Aorta (tissue), 5 donors: ENCODE data around the gene NOX3. TPM values are rescaled to one million over a fixed set of nuclear protein-coding genes. Genes with fewer than 3 reads are reported as not detected.

Experiments
- ATAC-seq: fragments of 200-7000 bp; cut with Tn5 transposase; one replicate; pipeline ENCODE4 v1.9.1; 2022; ENCODE audit warnings: moderate library complexity; ENCODE audit not compliant: low FRiP score
- DNase-seq, 2 donors: peaks; one replicate each; pipeline ENCODE4 v3.0.0-alpha.2; 2020
- H3K27ac ChIP-seq, 2 donors: one replicate each; pipeline ENCODE4 v1.5.1; 2013; ENCODE audit warnings: low read length in 2 of 2, mild to moderate bottlenecking in 2 of 2, moderate library complexity in 2 of 2, control low read depth in 1 of 2, inconsistent platforms in 1 of 2, low read depth in 1 of 2
- H3K27me3 ChIP-seq, 2 donors: one replicate each; pipeline ENCODE4 v1.6.1; 2013; ENCODE audit warnings: control low read depth in 1 of 2, low read length in 1 of 2, mild to moderate bottlenecking in 1 of 2, moderate library complexity in 1 of 2; ENCODE audit not compliant: insufficient read depth in 2 of 2, control insufficient read depth in 1 of 2
- H3K36me3 ChIP-seq, 2 donors: one replicate each; pipeline ENCODE4 v1.6.1; 2013; ENCODE audit warnings: control low read depth in 1 of 2, low read length in 1 of 2, mild to moderate bottlenecking in 1 of 2; ENCODE audit not compliant: insufficient read depth in 2 of 2, control insufficient read depth in 1 of 2
- H3K4me1 ChIP-seq, 2 donors: one replicate each; pipeline ENCODE4 v1.6.1; 2013; ENCODE audit warnings: low read length in 2 of 2, control low read depth in 1 of 2, mild to moderate bottlenecking in 1 of 2, moderate library complexity in 1 of 2; ENCODE audit not compliant: insufficient read depth in 2 of 2, control insufficient read depth in 1 of 2
- H3K4me3 ChIP-seq, 2 donors: one replicate each; pipeline ENCODE4 v1.5.1; 2013; ENCODE audit warnings: low read length in 2 of 2, control low read depth in 1 of 2, mild to moderate bottlenecking in 1 of 2
- H3K9me3 ChIP-seq: one replicate; pipeline ENCODE4 v1.6.1; 2013; ENCODE audit warnings: mild to moderate bottlenecking, low read length; ENCODE audit not compliant: control insufficient read depth
- WGBS, 2 donors: extraction: QIAGEN DNeasy Blood & Tissue Kit; methylation state at CpG; one replicate each; pipeline ENCODE4 v1.1.7; 2013; 5-methylcytosine and 5-hydroxymethylcytosine counted together
- intact Hi-C, 2 donors: fragments of 100-400 bp; cut with DNase I; formaldehyde crosslinking; loops; one replicate each; pipeline versions ENCODE4 v1.14.2 to v1.15.0; 2022
- polyA plus RNA-seq, 2 donors: library from polyadenylated mRNA; stranded (reverse); fragments of 200-250 nt; gene quantifications; one replicate each; pipeline ENCODE4 v1.2.3, GENCODE V29; 2013
- total RNA-seq, 2 donors: library from RNA; stranded (reverse); fragmentation: NEBNext Ultra II Directional; extraction: Animal tissue kit (Norgen Biotek cat#: 25700); gene quantifications; one replicate each; pipeline ENCODE4 v1.2.1, GENCODE V29; 2021
- donor health status: healthy with polysubstance abuse.
- donor health status: Bipolar disorder and iron deficiency.
- donor health status: DM: no; HTN: no; CAD: no.
- donor health status: DM: no; HTN: no; CAD: no.
- donor health status: DM: yes; HTN: yes; CAD: no.

Gene NOX3
- total and polyA plus RNA-seq, 4 donors = not detected

DNA sequence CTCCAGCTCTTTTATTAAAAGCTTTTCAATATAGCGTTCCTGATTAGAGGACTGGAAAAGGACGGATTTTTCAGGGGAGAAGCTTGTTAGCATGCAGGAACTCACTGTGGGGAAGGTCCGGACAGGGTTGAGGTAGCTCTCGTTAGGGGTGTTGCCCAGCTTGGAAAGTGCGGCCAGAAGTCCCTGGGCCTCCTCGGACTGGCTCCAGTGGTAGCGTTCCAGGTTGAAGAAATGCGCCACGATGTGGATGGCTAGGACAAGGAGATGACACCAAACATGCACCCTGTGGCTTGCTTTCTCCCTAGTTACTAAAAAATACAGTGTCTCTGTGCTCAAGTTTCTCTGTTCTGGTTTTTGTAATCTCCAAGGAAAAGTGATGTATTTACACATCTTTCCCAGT lies 12.5 kb downstream of the NOX3 start:
- ATAC-seq (no peak), DNase-seq (no peak)
- Histone ChIP-seq H3K4me1 (no peaks in the 10 kb centered on the region), H3K36me3 (no peaks in the 10 kb centered on the region), H3K9me3 (no peaks in the 10 kb centered on the region), H3K4me3 (no peak overlapping the region), H3K27ac (no peak overlapping the region), H3K27me3 (no peaks in the 10 kb centered on the region)
- intact Hi-C loops = no loop called here
- WGBS, 2 donors = 82 to 88% methylated on average over 9 of the region's 9 CpGs

DNA sequence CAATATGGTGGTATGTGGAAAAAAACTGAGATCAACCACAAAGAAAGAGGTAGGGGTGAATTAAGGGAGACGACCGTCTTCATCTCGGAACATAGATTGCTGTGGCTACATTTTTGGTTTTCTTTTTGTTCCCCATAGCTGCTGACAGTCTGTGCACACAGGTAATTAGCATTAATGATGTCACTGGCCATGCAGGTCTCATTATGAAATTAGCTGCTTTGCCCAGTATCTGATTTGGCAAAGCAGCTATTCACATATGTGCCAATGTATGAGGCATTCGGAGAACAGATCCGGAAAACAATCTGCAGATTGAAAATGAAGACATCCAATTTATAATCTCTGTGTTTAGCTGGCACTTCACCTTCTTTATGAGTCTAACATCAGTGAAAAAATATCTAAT lies 13.1 kb downstream of the NOX3 start:
- intact Hi-C loops = no loop called here
- H3K36me3 ChIP-seq = no peaks in the 10 kb centered on the region
- no peaks in the 10 kb centered on the region for H3K9me3 ChIP-seq
- ATAC-seq = no peak
- no peak overlapping the region for H3K4me3 ChIP-seq
- 84 to 88% methylated on average over 5 of the region's 5 CpGs for WGBS, 2 donors
- H3K27ac ChIP-seq = no peak overlapping the region
- no peaks in the 10 kb centered on the region for H3K4me1 ChIP-seq
- H3K27me3 ChIP-seq = no peaks in the 10 kb centered on the region
- DNase-seq = no peak

DNA sequence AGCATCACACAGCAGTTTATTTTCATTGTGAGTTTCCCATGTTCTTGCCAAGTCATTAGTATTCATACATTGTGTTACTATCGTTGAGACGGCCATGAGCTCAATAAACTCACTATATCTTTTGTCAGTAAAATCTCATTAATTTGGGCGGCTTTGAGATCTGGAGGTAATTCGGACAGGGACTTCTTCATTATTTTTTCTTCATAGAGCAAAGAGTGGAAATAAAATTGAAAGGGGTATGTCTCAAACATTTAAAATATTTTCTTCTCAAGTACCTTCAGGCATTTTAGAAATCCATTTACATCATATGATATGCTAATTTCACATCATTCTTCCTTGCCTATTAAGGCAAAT lies 14.6 kb downstream of the NOX3 start:
- no peak for ATAC-seq
- intact Hi-C loops = no loop called here
- Histone ChIP-seq H3K27me3 (no peaks in the 10 kb centered on the region), H3K9me3 (no peaks in the 10 kb centered on the region), H3K4me1 (no peaks in the 10 kb centered on the region), H3K27ac (no peak overlapping the region), H3K36me3 (no peaks in the 10 kb centered on the region), H3K4me3 (no peak overlapping the region)
- WGBS, 2 donors = 87 to 88% methylated on average over 4 of the region's 4 CpGs
- DNase-seq = no peak

DNA sequence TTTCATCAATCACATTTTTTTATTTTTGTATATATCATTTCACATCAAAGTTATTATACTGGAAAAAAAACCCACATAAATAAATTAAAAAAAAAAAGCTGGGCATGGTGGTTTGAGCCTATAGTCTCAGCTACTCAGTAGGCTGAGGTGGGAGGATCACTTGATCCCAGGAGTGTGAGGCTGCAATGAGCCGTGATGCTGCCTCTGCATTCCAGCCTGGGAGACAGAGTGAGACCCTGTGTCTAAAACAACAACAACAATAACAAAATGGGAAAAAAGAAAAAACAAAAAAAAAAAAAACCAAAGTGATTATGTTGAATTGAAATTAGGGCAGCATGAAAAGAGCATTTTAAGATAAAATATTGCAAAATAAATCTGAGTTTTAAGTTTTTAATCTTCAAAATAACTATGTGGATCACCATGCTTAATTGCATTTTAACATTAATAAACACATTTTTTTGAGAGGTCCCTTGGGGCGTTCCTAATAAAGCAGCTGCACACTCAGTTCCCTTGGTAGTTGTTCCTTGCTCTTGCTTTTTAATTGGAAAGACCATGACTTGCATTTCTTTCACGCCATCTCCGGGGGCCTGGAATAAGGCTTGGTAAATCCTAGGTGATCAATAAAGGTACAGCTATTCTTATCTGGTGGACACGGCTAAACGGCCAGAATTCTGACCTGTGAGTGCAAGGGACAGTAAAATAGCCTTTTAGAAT lies 15.1 kb downstream of the NOX3 start:
- intact Hi-C loops = no loop called here
- no peak for ATAC-seq

DNA sequence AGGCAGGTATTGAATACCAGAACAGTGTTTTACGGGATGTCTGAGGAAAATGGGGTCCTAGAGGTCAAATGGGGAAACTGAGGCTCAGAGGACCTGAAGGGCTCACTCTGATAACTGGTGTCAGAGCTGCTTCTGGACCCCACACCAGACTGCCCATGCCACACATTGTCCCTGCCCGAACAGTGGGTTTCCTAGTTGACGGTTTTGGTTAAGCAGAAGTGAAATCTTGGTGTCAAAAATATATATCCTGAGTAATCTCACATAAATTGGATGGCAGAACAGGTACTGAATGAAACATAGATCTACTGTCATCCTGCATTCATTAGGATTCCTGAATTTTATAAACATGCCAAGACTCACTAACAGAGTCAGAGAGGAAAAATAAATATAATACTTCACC lies 16.3 kb downstream of the NOX3 start:
- H3K27ac ChIP-seq = no peak overlapping the region
- 89 to 97% methylated on average over 3 of the region's 3 CpGs for WGBS, 2 donors

More for the DNA sequence above, 15.1 kb downstream of the NOX3 start:
- no peaks in the 10 kb centered on the region for H3K36me3 ChIP-seq
- no peak overlapping the region for H3K4me3 ChIP-seq
- 82 to 91% methylated on average over 6 of the region's 6 CpGs for WGBS, 2 donors
- no peaks in the 10 kb centered on the region for H3K9me3 ChIP-seq
- H3K27ac ChIP-seq = no peak overlapping the region
- no peaks in the 10 kb centered on the region for H3K27me3 ChIP-seq
- H3K4me1 ChIP-seq = no peaks in the 10 kb centered on the region
- no peak for DNase-seq

DNA sequence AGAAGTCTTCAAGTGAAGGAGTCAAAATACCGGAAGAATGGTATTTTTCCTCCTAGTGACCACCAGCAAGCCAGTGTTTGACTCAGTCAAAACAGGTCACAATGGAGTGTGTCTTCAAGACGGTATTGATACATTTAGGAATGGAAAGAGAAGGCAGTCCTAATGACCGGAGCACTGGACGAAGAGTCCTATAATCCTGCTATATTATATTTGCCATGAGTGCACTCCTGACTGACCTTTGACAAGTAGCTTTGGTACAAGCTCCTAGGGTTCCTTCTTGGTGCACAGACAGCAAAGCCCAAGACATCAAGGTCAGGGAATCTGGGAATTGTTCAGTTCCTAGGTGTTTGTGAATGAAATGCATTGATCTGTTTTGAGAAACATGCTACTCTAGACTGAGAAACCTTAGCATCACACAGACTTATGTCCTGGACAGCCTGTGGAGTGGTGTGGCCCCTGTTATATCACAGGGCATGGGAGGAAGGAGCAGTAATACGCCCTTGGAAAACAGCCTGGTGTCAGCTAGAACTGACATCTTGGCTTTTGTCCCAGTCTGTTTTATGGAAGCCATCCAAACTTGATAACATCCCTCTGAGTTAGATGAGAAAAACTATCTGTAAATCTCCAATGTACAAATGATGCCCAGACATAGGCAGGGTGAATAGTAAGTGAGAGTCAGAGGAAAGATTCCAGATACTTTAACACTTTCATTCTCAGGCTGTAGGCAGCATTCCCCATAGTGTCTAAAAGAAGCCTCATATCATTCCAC lies 18.5 kb downstream of the NOX3 start:
- DNase-seq (no peak), ATAC-seq (no peak)
- H3K4me1 ChIP-seq = no peaks in the 10 kb centered on the region
- 73 to 74% methylated on average over 5 of the region's 5 CpGs for WGBS, 2 donors
- no peaks in the 10 kb centered on the region for H3K36me3 ChIP-seq
- H3K4me3 ChIP-seq = no peak overlapping the region
- H3K27ac ChIP-seq = no peak overlapping the region
- H3K27me3 ChIP-seq = peaks cover 0 to 1% of the 10 kb centered on the region in 2 donors
- no peaks in the 10 kb centered on the region for H3K9me3 ChIP-seq
- intact Hi-C loops = no loop called here

More for the DNA sequence above, 16.3 kb downstream of the NOX3 start:
- ATAC-seq = no peak
- Histone ChIP-seq H3K4me1 (no peaks in the 10 kb centered on the region), H3K27me3 (peaks cover 0 to 1% of the 10 kb centered on the region in 2 donors), H3K36me3 (no peaks in the 10 kb centered on the region), H3K4me3 (no peak overlapping the region), H3K9me3 (no peaks in the 10 kb centered on the region)
- no peak for DNase-seq
- intact Hi-C loops = no loop called here

DNA sequence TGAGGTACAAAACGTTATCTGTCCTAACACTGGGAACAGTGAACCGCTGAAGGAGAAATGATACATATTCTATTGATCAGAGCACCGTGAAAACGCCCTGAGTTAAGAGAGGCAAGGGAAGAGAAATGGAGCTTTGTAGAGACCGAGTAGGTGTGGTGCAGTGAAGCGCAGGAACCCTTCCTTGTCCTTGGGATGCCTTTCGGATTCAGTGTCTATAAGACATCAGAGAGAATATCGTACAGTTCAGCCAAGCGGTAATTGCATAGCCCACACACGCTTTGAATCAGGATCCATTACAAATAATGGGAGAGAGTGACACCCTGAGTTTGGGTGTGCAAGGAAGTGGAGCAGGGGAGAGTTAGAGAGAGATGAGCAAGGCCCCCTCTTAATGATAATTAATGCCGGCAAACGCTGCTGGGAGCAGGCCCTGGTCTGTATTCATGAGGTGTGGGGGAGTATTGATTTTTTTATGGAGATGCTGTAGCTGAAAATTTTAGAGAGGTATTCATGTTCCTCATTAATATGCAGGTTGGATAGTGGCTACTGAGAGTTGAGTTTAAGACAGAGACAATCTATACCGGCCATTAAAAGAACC lies 20.7 kb downstream of the NOX3 start:
- intact Hi-C loops = no loop called here
- H3K9me3 ChIP-seq = no peaks in the 10 kb centered on the region
- H3K27me3 ChIP-seq = peaks cover 0 to 1% of the 10 kb centered on the region in 2 donors
- H3K4me1 ChIP-seq = no peaks in the 10 kb centered on the region
- H3K4me3 ChIP-seq = no peak overlapping the region
- no peak overlapping the region for H3K27ac ChIP-seq
- no peaks in the 10 kb centered on the region for H3K36me3 ChIP-seq
- no peak for ATAC-seq
- DNase-seq = no peak
- WGBS, 2 donors = 92 to 95% methylated on average over 13 of the region's 13 CpGs

DNA sequence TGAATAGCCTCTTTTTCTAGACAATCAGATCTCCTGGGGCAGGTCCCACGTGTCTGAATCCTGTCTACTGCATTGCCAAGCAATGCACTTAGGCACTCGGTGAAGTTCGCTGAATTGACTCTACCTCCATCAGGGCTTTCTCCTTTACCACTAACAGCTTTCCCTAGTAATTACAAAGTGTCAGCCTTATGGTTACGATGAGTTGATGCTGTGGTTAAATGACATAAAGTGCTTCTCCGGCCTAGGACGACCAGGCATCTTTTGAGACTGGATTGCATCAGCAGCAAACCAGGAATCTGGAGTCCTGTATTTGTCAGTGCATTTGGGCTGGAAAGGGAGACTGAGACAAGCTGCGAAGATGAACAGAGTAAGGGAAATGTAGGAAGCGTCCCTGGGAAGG lies 21.5 kb downstream of the NOX3 start:
- ATAC-seq (no peak), DNase-seq (no peak)
- Histone ChIP-seq H3K36me3 (no peaks in the 10 kb centered on the region), H3K4me1 (no peaks in the 10 kb centered on the region), H3K9me3 (no peaks in the 10 kb centered on the region), H3K27me3 (peaks cover 0 to 1% of the 10 kb centered on the region in 2 donors), H3K27ac (no peak overlapping the region), H3K4me3 (no peak overlapping the region)
- 88 to 92% methylated on average over 8 of the region's 8 CpGs for WGBS, 2 donors
- intact Hi-C loops = no loop called here

DNA sequence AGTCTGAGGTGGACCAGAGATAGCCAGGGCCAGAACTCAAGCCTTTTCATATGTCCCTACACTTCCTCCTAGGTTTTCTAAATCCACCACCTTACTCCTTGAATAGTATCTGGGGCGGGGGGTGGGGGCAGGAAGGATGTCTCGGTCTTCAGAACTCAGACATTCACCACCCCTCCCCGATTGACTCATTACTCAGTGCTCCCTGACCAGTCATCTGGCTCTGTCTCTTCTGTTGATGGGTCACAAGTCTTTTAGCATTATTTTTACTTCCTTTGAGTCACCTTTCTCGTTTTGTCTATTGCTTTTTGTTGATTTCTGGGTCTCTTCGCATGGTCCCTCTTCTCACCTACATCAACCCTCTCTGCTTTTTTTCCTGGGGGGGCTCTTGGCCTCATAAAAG lies 23.3 kb downstream of the NOX3 start:
- DNase-seq = no peak
- intact Hi-C loops = no loop called here
- Histone ChIP-seq H3K27me3 (peaks cover 0 to 1% of the 10 kb centered on the region in 2 donors), H3K4me1 (no peaks in the 10 kb centered on the region), H3K36me3 (no peaks in the 10 kb centered on the region), H3K4me3 (no peak overlapping the region), H3K9me3 (peaks cover 2% of the 10 kb centered on the region), H3K27ac (no peak overlapping the region)
- 84 to 85% methylated on average over 5 of the region's 5 CpGs for WGBS, 2 donors
- ATAC-seq = no peak
